HepG2 (cell line): ENCODE measurements around the gene SLC38A9. TPM values are rescaled to one million over a fixed set of nuclear protein-coding genes. Genes with fewer than 3 reads are reported as not detected.

Source experiments
- ATAC-seq: fragments of 200-7000 bp; cut with Tn5 transposase; 3 replicates; pipeline ENCODE4 v1.9.1; 2020; ENCODE audit warnings: mild to moderate bottlenecking, moderate library complexity
- BruUV-seq: library from RNA; stranded (reverse); fragments of 400-500 nt; replicated peaks from 2 replicates; lab custom pipeline; 2021; lab: Mats Ljungman, UMichigan
- CTCF ChIA-PET: fragments of 300-600 bp; formaldehyde crosslinking; extraction: SDS; loops from one replicate; lab custom pipeline; 2021; ENCODE audit warnings: low total read pairs, inconsistent platforms, low intra/inter-chr PET ratio; lab: Yijun Ruan, JAX
- POLR2A ChIA-PET: fragments of 350-600 bp; sonication (Branson Sonifier 250); formaldehyde crosslinking; loops from one replicate; lab custom pipeline; 2020; ENCODE audit warnings: antibody characterized with exemption, inconsistent platforms; lab: Yijun Ruan, JAX
- DNase-seq: peaks from one replicate; pipeline ENCODE4 v3.0.0-alpha.2; 2015; ENCODE audit warnings: low spot score
- FAIRE-seq: peaks from 3 replicates; lab custom pipeline; 2011; peaks lifted over from hg19 to GRCh38; lab: Jason Lieb, UNC
- H2AFZ ChIP-seq: one replicate; pipeline ENCODE4 v1.6.1; 2011; ENCODE audit warnings: low read length, inconsistent platforms
- H3K27ac ChIP-seq: fragments of 300-600 bp; 3 replicates; pipeline ENCODE4 v1.8.0; 2011; ENCODE audit warnings: mixed run types, mild to moderate bottlenecking, mixed read lengths, low read length, inconsistent platforms; ENCODE audit not compliant: insufficient read depth; ENCODE audit errors: extremely low read length
- H3K27me3 ChIP-seq, 2 experiments: fragments of 200-600 bp in 1 of 2; 2 replicates in 1 of 2; 3 replicates in 1 of 2; pipeline versions ENCODE4 v1.6.0 to v1.8.0; 2011; ENCODE audit warnings: low read length in 2 of 2, mild to moderate bottlenecking in 2 of 2, moderate library complexity in 2 of 2, inconsistent platforms in 1 of 2; ENCODE audit not compliant: insufficient read depth in 2 of 2, control insufficient read depth in 1 of 2
- H3K36me3 ChIP-seq, 2 experiments: fragments of 200-600 bp in 1 of 2; replicated peaks in 1 of 2; 2 replicates in 1 of 2; 3 replicates in 1 of 2; pipeline versions ENCODE4 v1.5.1 to v1.8.0; 2011; ENCODE audit warnings: low read length in 2 of 2, inconsistent platforms in 1 of 2; ENCODE audit not compliant: insufficient read depth in 2 of 2, control insufficient read depth in 1 of 2
- H3K4me1 ChIP-seq: 2 replicates; pipeline ENCODE4 v1.5.1; 2012; ENCODE audit warnings: low read length, inconsistent platforms; ENCODE audit not compliant: insufficient read depth
- H3K4me2 ChIP-seq: 2 replicates; pipeline ENCODE4 v1.6.0; 2011; ENCODE audit warnings: low read depth, low read length, inconsistent platforms
- H3K4me3 ChIP-seq, 3 experiments: fragments of 200-600 bp in 1 of 3; sonication (generic), shearing (Covaris generic) in 1 of 3; replicated peaks in 1 of 3; 2 replicates each; pipeline ENCODE4 v1.5.1; 2011 to 2016; ENCODE audit warnings: low read length in 3 of 3, inconsistent platforms in 2 of 3, low read depth in 2 of 3, mild to moderate bottlenecking in 2 of 3, control low read depth in 1 of 3, mixed read lengths in 1 of 3; ENCODE audit not compliant: insufficient read depth in 1 of 3
- H3K79me2 ChIP-seq: one replicate; pipeline ENCODE4 v1.6.1; 2011; ENCODE audit warnings: low read length, inconsistent platforms; ENCODE audit not compliant: insufficient read depth
- H3K9ac ChIP-seq: 2 replicates; pipeline ENCODE4 v1.6.0; 2011; ENCODE audit warnings: mild to moderate bottlenecking, low read depth, low read length, inconsistent platforms; ENCODE audit not compliant: insufficient read depth
- H3K9me3 ChIP-seq: 2 replicates; pipeline ENCODE4 v1.5.1; 2012; ENCODE audit warnings: mild to moderate bottlenecking, low read length
- H4K20me1 ChIP-seq: 2 replicates; pipeline ENCODE4 v1.6.0; 2011; ENCODE audit warnings: inconsistent platforms, mild to moderate bottlenecking, low read length, moderate library complexity; ENCODE audit not compliant: insufficient read depth
- ATF3 ChIP-seq: sonication (generic); formaldehyde crosslinking; IDR thresholded peaks from 2 replicates; pipeline ENCODE4 v1.4.0; 2020; ENCODE audit warnings: missing genetic modification reagents
- HMGA1 ChIP-seq: sonication (generic); formaldehyde crosslinking; conservative IDR thresholded peaks from 2 replicates; pipeline ENCODE4 v1.4.0; 2020; ENCODE audit warnings: missing genetic modification reagents
- ZNF598 ChIP-seq: sonication (generic); formaldehyde crosslinking; IDR thresholded peaks from 2 replicates; pipeline ENCODE4 v1.5.1; 2020; ENCODE audit warnings: mild to moderate bottlenecking, missing genetic modification reagents, borderline replicate concordance
- ZNF710 ChIP-seq: sonication (generic); formaldehyde crosslinking; IDR thresholded peaks from 2 replicates; pipeline ENCODE4 v1.5.0; 2020; ENCODE audit warnings: mild to moderate bottlenecking, missing genetic modification reagents, borderline replicate concordance
- WGBS: methylation state at CpG from one replicate; pipeline ENCODE4 v1.1.6; 2017; ENCODE audit warnings: low lambda C conversion rate; 5-methylcytosine and 5-hydroxymethylcytosine counted together
- in situ Hi-C: cut with HindIII; loops from 2 replicates; pipeline ENCODE4 v1.10.0; 2017; ENCODE audit warnings: low pct_unique_long_range_greater_than_20kb; ENCODE audit not compliant: extremely low pct_ligation_motif_present
- intact Hi-C: fragments of 100-400 bp; cut with micrococcal nuclease; formaldehyde crosslinking; loops from one replicate; pipeline ENCODE4 v1.10.0; 2022; ENCODE audit not compliant: unreplicated experiment
- polyA plus RNA-seq, 8 experiments: library from polyadenylated mRNA; depleted of rRNA in 3 of 8; stranded (reverse) in 7 of 8; unstranded in 1 of 8; fragments of >200 nt; fragmentation: Illumina TruSeq in 4 of 8; extraction: Trizol in 4 of 8; gene quantifications; 2 replicates each; pipeline versions ENCODE4 v1.2.1 to v1.2.3, GENCODE V29; 2011 to 2016; ENCODE audit warnings: low read depth in 4 of 8, missing spikeins in 1 of 8, mixed read lengths in 1 of 8; ENCODE audit not compliant: insufficient read depth in 1 of 8
- total RNA-seq, 5 experiments: library from RNA; depleted of rRNA; stranded (reverse); fragments of >200 nt; fragmentation: Illumina TruSeq; extraction: Trizol; gene quantifications; 2 replicates each; pipeline ENCODE4 v1.2.3, GENCODE V29; 2016; ENCODE audit warnings: low read depth in 1 of 5

The SLC38A9 gene
- total and polyA plus RNA-seq, 2 of the 13 experiments (the other 11 are each of a cell fraction or from before 2014, with no cell fraction given): 19.3 to 36.0 TPM

GRCh38 chr5:55691265-55692105 is 20.6 kb downstream of the SLC38A9 start (continued):
- TF ChIP-seq ZNF710 (CRISPR knock-in tag) (peak; percentile 84; the same call in 1 of the 2 replicates), ZNF598 (no peak), HMGA1 (no peak)

GRCh38 chr5:55682071-55682470 is 30.1 kb downstream of the SLC38A9 start:
- intact Hi-C loops: no loop called here
- Histone ChIP-seq H4K20me1 (no peaks in the 10 kb centered on the region), H3K36me3 (no peaks in the 10 kb centered on the region; a peak in 1 of 5 replicates), H3K79me2 (no peaks in the 10 kb centered on the region), H3K9ac (no peak overlapping the region), H3K9me3 (no peaks in the 10 kb centered on the region), H3K27ac (no peak overlapping the region), H3K4me1 (no peaks in the 10 kb centered on the region)
- DNase-seq (no peak), ATAC-seq (no peak)
- POLR2A ChIA-PET: no interaction called here
- in situ Hi-C loops: no loop called here
- 92% methylated on average over 1 of the region's 1 CpG for WGBS
- BruUV-seq: no TSS peak
- no peak for TF ChIP-seq ATF3 (CRISPR knock-in tag)
- TF ChIP-seq, all 625 proteins: peak for 0
- no peak overlapping the region for H3K4me2 ChIP-seq
- H2AFZ ChIP-seq: no peak overlapping the region
- CTCF ChIA-PET: no interaction called here
- no peak overlapping the region for H3K4me3 ChIP-seq
- FAIRE-seq: no peak
- no peaks in the 10 kb centered on the region for H3K27me3 ChIP-seq
